IPS DF 6.9 (cell line): ENCODE results near the gene DUSP7.

Source experiments
- DNase-seq: peaks from one replicate; pipeline ENCODE4 v3.0.0-alpha.2; 2013; ENCODE audit warnings: low read depth, low spot score
- H3K27ac ChIP-seq: one replicate; pipeline ENCODE4 v1.5.1; 2013; ENCODE audit warnings: low read length, control low read depth
- H3K27me3 ChIP-seq: 2 replicates; pipeline ENCODE4 v1.6.1; 2013; ENCODE audit warnings: mild to moderate bottlenecking, low read length; ENCODE audit not compliant: control insufficient read depth, insufficient read depth
- H3K36me3 ChIP-seq: 2 replicates; pipeline ENCODE4 v1.6.1; 2013; ENCODE audit warnings: low read length; ENCODE audit not compliant: control insufficient read depth, insufficient read depth
- H3K4me1 ChIP-seq: 2 replicates; pipeline ENCODE4 v1.6.1; 2013; ENCODE audit warnings: low read length; ENCODE audit not compliant: control insufficient read depth, insufficient read depth
- H3K4me3 ChIP-seq: 2 replicates; pipeline ENCODE4 v1.5.1; 2013; ENCODE audit warnings: mild to moderate bottlenecking, low read length
- H3K9me3 ChIP-seq: 2 replicates; pipeline ENCODE4 v1.6.1; 2013; ENCODE audit warnings: low read length, inconsistent platforms; ENCODE audit not compliant: control insufficient read depth, insufficient read depth
- WGBS: extraction: QIAGEN DNeasy Blood & Tissue Kit; methylation state at CpG from one replicate; pipeline ENCODE4 v1.1.7; 2013; ENCODE audit warnings: mixed read lengths, missing lambda C conversion rate; ENCODE audit not compliant: insufficient read length, insufficient coverage; 5-methylcytosine and 5-hydroxymethylcytosine counted together

Gene DUSP7

GRCh38 chr3:52067526-52067925, 11.2 kb upstream of the DUSP7 start:
- H3K36me3 ChIP-seq = no peaks in the 10 kb centered on the region
- no peaks in the 10 kb centered on the region for H3K4me1 ChIP-seq
- DNase-seq = no peak
- no peaks in the 10 kb centered on the region for H3K9me3 ChIP-seq
- H3K27ac ChIP-seq = no peak overlapping the region
- H3K4me3 ChIP-seq = no peak overlapping the region
- no peaks in the 10 kb centered on the region for H3K27me3 ChIP-seq
- WGBS = no CpG with 5 or more reads among the region's 4 CpGs

DNA sequence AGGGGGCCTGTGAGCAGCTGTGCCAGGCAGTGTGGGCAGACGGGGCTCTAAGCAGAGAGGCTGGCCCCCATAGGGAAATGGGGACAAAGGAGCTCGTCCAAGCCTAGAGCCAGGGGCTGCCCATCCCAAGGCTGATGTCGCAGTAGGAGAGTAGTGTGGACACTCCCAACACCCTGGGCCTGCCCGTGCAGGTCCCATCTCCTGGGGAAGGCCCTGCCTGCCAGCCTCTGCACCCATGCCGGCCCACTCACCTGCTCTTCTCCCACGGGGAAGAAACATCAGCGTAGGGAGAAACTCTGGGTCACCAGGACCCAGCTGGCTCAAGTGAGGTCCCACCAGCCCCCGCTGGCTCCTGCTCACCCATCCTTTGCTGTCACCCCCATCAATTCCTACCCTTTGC, 10.7 kb upstream of the DUSP7 start:
- DNase-seq = no peak
- no CpG with 5 or more reads among the region's 8 CpGs for WGBS
- H3K4me1 ChIP-seq = no peaks in the 10 kb centered on the region

DNA sequence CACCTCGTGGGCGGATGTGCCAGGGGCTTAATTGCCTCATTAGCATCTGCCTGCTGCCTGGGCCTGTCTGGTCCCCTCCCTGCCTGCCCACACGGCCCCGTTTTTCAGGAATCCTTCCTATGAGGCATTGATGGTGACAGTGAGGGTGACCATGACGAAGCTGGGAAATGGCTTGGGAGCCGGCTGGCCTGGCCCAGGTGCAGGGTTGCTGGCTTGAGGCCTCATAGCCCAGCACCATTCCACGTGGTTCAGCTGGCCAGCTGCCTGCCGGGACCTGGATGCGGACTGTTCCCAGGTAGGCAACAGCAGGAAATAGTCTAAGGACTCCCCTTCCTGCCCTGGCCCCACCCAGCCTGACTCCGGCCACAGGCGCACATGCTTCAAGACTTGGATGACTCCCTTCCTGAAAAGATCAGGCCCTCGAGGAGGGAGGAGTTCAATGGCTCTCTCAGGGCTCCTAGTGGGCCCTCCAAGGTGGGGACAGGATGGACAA, 8.9 kb upstream of the DUSP7 start:
- no peak overlapping the region for H3K27ac ChIP-seq
- H3K4me3 ChIP-seq = no peak overlapping the region
- DNase-seq = no peak
- no peaks in the 10 kb centered on the region for H3K9me3 ChIP-seq
- no CpG with 5 or more reads among the region's 12 CpGs for WGBS
- no peaks in the 10 kb centered on the region for H3K36me3 ChIP-seq
- no peaks in the 10 kb centered on the region for H3K4me1 ChIP-seq
- no peaks in the 10 kb centered on the region for H3K27me3 ChIP-seq

More for the DNA sequence above, 10.7 kb upstream of the DUSP7 start:
- Histone ChIP-seq H3K4me3 (no peak overlapping the region), H3K27ac (no peak overlapping the region), H3K9me3 (no peaks in the 10 kb centered on the region), H3K36me3 (no peaks in the 10 kb centered on the region), H3K27me3 (no peaks in the 10 kb centered on the region)

DNA sequence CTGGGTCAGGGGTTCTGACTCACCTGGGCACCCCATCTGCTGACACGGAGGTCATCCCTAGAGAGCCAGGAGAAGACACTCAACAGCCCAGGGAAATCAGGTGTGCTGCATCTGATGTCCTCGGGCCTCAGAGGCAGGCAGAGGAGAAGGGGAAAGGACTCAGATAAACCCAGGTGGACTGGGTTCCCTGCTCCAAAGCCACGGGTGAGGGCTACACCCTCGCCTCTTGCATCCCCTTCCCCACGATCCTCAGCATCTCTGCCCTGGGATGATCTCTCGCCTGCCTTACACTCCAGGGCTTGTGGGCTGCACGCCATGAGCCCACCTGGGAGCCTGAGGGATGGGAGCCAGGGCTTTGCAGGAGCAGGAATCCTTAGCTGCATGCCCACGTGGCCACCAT, 8.2 kb upstream of the DUSP7 start:
- no CpG with 5 or more reads among the region's 8 CpGs for WGBS
- DNase-seq = no peak
- no peak overlapping the region for H3K4me3 ChIP-seq
- H3K9me3 ChIP-seq = no peaks in the 10 kb centered on the region
- no peaks in the 10 kb centered on the region for H3K36me3 ChIP-seq
- H3K27me3 ChIP-seq = no peaks in the 10 kb centered on the region
- no peaks in the 10 kb centered on the region for H3K4me1 ChIP-seq
- no peak overlapping the region for H3K27ac ChIP-seq

DNA sequence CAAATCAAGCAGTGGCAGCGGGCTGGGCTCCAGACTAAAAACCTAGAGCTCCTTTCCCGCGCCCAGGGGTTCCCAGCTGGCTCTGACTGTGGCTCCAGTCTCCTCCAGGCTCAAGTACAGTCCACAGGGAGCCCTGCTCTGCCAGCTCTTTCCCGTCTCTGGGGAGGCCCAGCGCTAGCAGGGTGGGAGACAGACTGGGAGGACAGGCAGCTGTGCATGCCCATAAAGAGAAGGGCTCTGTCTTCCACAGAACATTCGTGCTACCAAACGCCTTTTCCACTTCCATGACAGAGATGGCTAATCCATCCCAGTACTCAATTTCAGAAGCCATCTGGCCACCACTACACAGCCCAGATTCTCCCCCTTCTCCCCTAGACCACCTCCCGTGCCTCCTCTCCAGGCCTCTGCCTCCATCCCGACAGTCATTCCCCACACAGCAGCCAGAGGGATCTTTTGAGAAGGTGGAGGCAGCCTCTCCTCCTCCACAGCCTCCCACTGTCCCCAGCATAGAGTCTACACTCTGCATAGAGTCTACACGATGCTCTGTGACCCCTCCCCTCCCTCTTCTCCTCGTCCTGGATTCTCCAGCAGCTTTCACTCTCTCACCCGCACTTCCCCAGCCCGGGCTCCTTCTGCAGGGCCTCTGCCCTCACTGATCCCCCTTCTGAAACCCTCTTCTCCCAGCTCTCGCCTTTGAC, 6.8 kb upstream of the DUSP7 start:
- Histone ChIP-seq H3K36me3 (no peaks in the 10 kb centered on the region), H3K4me1 (no peaks in the 10 kb centered on the region), H3K4me3 (no peak overlapping the region), H3K9me3 (no peaks in the 10 kb centered on the region), H3K27ac (no peak overlapping the region), H3K27me3 (no peaks in the 10 kb centered on the region)
- no peak for DNase-seq
- WGBS = no CpG with 5 or more reads among the region's 14 CpGs

DNA sequence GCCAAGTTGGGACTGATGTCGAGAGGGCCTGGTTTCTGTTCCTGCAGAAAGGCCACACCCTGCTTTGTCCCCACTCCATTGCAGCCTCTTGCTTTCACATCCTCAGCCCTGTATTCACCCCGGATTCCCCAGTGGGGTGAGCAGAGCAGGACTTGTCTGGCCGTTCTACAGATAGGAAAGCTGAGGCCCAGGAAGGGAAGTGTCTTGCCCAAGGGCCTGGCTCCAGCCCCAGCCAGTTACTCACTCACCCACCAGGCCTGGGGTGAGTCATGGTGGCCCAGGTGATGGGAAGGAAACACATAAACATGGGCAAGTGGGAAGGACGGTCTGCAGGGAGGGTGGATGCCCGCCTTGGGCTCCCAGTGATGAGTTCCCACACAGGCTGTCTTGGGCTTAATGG, 6.1 kb upstream of the DUSP7 start:
- no peak overlapping the region for H3K4me3 ChIP-seq
- H3K36me3 ChIP-seq = no peaks in the 10 kb centered on the region
- H3K27ac ChIP-seq = no peak overlapping the region
- WGBS = no CpG with 5 or more reads among the region's 5 CpGs
- DNase-seq = no peak
- H3K4me1 ChIP-seq = no peaks in the 10 kb centered on the region
- no peaks in the 10 kb centered on the region for H3K9me3 ChIP-seq
- H3K27me3 ChIP-seq = no peaks in the 10 kb centered on the region

DNA sequence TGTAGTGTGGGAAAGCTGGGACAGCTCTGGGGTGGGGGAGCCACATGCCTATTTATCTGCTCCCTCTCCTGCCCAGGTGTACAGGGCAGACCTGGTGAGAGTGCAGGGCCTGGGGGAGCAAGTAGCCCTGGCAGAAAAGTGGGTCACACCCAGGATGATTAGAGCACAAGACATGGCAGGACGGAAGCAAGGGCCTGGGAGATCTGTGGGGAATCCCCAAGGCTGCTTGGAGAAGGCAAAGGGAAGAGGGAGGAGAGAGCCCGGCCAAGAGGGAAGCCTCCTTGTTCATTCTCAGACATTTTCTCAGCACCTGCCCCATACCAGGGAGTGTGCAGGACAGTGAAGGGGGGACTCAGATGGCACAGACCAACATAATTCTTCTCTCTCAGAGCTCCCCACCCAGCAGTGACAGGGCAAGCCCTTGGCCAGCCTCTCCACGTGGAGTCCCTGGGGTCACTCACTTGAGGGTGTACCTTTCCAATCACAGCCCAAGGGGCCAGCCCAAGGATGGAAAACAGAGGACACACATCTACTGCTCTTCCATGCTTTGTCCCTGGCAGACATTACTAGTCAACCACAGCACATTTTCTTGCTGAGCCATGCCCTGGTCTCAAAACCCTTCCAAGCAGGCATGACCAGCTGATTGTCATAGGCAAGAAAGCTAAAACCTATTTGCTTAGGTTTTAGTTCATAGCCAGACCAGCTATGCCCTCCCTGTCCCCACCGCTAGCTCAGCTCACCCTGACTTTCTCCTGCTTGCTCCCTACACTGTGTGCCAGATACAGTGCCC, 4.9 kb upstream of the DUSP7 start:
- WGBS = no CpG with 5 or more reads among the region's 4 CpGs
- no peak for DNase-seq
- no peaks in the 10 kb centered on the region for H3K9me3 ChIP-seq
- H3K27ac ChIP-seq = no peak overlapping the region
- H3K4me1 ChIP-seq = no peaks in the 10 kb centered on the region
- no peaks in the 10 kb centered on the region for H3K36me3 ChIP-seq
- no peaks in the 10 kb centered on the region for H3K27me3 ChIP-seq
- H3K4me3 ChIP-seq = no peak overlapping the region

- no peaks in the 10 kb centered on the region for H3K9me3 ChIP-seq
- H3K36me3 ChIP-seq = no peaks in the 10 kb centered on the region
- H3K4me3 ChIP-seq = no peak overlapping the region
- H3K4me1 ChIP-seq = peaks cover 2% of the 10 kb centered on the region
- H3K27me3 ChIP-seq = no peaks in the 10 kb centered on the region
- H3K27ac ChIP-seq = no peak overlapping the region
- no peak for DNase-seq
- WGBS = no CpG with 5 or more reads among the region's 7 CpGs
Measured at GRCh38 chr3:52059781-52060180, 3.4 kb upstream of the DUSP7 start.

- 0 out of 2 replicates have a peak, but pooled peaks cover 5% of the 10 kb centered on the region for H3K36me3 ChIP-seq
- DNase-seq = no peak
- no CpG with 5 or more reads among the region's 14 CpGs for WGBS
- H3K9me3 ChIP-seq = no peaks in the 10 kb centered on the region
- no peaks in the 10 kb centered on the region for H3K27me3 ChIP-seq
- peaks cover 6% of the 10 kb centered on the region for H3K4me1 ChIP-seq
- H3K4me3 ChIP-seq = peak overlapping the region; percentile 15; the same call in 1 of the 2 replicates
- H3K27ac ChIP-seq = no peak overlapping the region
Measured at GRCh38 chr3:52057812-52058495, 1.6 kb upstream of the DUSP7 start.

GRCh38 chr3:52056968-52057811, 819 bp upstream of the DUSP7 start:
- Histone ChIP-seq H3K9me3 (no peaks in the 10 kb centered on the region), H3K36me3 (0 out of 2 replicates have a peak, but pooled peaks cover 5% of the 10 kb centered on the region), H3K27me3 (no peaks in the 10 kb centered on the region), H3K4me3 (peak overlapping the region; percentile 59; the same call in 1 of the 2 replicates), H3K4me1 (peaks cover 7% of the 10 kb centered on the region), H3K27ac (no peak overlapping the region)
- DNase-seq = peak; percentile 83
- WGBS = no CpG with 5 or more reads among the region's 55 CpGs
